K562 treated with DMSO at 1 percent for 48 hours (cell line): Measurements from ENCODE around the gene ZNF304. TPM values are rescaled to one million over a fixed set of nuclear protein-coding genes. Genes with fewer than 3 reads are reported as not detected.

Source experiments
- total RNA-seq: library from RNA; unstranded; fragments of 300-600 nt; gene quantifications from 2 replicates; pipeline ENCODE4 v1.2.3, GENCODE V29; 2022; ENCODE audit warnings: low replicate concordance; ENCODE audit errors: extremely low read depth

Gene ZNF304
- not detected in 2 replicates for total RNA-seq

DNA sequence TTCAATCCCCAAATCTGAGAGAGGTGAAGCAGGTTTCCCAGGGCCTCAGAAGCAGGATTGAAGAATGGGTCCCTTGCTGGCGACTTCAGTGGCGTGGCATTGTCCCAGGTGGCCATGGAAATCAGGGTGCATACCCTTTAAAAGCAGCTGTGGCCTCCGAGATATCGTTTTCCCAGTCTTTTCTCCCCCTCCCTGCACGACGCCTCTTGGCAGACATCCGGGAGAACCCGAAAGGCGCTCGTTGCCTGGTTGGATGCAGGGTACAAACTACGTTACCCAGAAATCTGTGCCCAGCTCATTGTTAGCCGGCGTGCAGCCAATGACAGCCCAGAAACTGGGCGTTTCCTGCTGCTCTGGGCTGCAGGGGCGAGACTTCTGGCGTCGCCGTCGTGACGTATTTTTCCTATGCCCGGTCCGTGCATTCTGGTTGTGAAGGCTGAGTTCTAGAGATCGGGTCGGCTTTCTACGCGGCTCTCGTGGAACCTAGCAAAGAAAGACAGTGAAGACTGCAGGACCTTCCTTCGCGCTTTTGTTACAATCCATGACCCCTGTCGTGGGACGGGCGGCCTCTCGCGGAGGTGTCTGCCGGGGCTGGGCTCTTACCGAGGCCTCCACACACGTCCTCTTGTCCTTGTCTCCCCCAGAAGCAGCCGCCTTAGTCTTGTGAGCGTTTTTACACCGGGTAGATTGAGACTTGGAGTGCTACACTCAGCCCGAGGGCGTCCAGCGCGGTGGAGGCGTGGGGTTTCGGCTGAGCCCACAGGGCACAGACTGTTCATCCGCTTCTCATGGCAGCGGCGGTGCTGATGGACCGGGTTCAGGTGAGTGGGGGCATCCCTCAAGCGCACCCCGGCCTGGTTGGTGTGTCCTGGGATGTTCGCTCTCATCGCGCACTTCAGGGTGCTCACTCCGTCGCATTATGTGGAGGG lies at the start of gene ZNF304:
Gene ZNF304 (plus strand): TSS at position 395 of the 929 bp plus-strand sequence. CDS start 394 bp downstream, at position 789.

DNA sequence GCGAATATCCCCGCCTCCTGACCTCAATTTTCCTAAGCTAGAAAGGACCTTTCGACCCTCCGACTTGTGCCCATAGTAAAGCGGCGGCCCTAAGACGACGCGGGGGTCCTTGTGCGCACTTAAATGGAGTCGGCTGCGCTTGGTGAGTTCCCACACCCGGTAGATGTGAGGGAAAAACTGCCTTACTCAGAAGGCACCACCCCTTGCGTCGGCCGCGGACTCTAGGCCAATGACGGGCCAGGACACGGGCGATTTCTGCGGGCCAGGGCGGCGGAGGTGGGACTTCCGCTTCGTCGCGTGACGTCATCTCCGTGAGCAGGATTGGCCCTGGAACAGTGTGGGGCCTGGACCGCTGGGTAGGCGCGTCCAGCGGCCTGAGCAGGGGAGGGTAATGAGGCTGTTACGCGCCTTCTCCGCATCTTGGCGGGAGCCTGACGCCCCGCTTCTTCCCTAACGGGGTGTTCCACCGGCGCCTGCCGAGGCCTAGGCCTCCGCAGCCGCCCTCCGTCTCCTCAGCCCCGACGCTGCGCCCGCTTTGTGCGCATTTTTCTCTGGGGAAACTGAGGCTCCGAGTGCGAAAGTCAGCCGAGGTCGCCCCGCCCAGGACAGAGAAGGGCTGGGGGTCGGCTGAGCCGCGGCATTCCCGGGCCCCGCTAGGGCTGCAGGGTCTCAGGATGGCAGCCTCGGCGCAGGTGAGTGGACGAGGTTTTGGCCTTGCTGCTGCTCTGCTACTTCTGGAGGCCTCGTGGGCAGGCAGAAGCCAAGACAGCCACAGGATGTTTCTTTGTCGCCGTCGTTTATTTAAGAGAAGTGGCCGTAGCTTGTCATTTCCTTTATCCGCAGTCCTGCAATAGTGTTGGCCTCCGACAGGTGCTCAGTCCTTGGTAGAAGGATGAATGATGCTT lies 30.6 kb upstream of the ZNF304 start, which contains the start of gene ZNF543:
Gene ZNF543 (plus strand): TSS at position 293 of the 905 bp plus-strand sequence. CDS start 382 bp downstream, at position 675.

DNA sequence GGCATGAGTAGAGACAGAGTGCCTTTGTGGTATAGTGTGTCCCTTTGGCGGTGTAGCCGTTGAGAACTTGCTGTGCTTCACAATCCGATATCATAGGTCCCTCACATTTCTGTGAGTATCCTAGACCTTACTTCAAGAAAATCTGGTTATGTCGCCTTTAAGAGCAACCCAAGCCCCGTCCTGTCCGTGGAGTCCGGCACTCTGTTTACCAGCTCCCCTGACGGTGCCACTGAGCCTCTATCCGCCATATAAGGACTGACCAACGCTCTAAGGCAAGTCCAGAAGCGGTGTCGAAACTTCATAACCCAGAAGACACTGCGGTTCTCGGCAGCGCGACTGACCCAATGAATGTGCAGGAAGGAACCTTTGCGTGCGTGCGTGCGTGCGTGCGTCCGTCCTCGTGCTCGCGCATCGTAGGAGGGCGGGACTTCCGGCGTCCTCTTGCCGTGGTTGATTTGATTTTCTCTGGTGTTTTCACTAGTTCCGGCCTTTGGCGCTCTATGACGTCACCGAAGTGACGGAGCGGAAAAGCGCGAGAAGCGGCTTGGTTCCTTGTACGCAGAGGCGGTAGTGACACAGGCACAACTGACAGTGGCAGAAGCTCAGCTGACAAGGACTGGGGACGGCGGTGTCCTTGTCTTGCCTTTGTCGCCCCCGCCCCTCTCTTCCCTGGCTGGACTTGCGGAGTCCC lies 12.1 kb downstream of the ZNF304 start, which contains the start of the genes TRAPPC2B and ZNF547:
Gene TRAPPC2B (plus strand): TSS at position 555 of the 691 bp plus-strand sequence. CDS start 1,283 bp downstream, outside the sequence.
Gene ZNF547 (plus strand): TSS at position 555 of the 691 bp plus-strand sequence. CDS start 5,005 bp downstream, outside the sequence.

DNA sequence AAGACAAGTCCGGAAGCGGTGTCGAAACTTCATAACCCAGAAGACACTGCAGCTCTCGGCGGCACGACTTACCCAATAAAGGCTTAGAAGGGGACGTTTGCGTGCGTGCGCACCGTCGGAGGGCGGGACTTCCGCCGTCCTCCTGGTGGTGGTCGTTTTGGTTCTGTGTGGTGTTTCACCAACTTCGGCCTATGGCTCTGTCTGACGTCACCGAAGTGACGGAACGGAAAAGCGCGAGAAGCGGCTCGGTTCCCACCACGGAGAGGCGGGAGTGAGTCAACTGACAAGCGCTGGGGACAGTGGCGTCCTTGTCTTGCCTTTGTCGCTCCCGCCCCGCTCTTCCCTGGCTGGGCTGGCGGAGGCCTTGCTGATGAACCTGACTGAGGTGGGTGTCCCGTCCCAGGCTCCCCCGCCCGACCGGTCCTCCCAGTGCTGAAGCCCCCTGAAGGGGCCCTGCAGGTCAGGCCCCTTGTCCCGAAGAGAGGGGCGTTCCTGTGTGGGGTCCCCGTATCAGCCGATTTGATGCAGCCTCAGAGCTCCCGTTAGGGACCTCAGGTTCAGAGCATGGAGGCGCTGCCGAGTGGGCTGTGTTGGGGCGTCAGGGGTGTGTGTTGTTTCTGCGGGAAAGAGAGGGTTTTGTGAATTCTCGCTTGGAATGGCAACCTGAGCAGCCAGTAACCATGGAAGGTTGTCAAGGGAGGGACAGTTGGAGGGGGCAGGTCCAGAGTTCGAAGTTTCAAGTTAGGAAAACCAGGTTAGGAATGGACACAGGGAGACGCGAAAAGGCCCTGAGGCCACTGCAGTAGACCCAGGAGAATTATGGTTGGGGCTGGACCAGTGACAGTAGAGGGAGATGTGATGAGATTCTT lies 38.9 kb downstream of the ZNF304 start, which contains the start of gene ZNF548:
Gene ZNF548 (plus strand): TSS at position 125 of the 869 bp plus-strand sequence. CDS start 246 bp downstream, at position 371.

Other genes with a start within 250 kb of the ZNF304 start
- not detected in 2 replicates for gene USP29, start 231.3 kb upstream of the ZNF304 start, total RNA-seq
- gene ZIM3, start 206.1 kb upstream of the ZNF304 start, total RNA-seq, result not detected in 2 replicates
- not detected in 2 replicates for gene DUXA, start 183.8 kb upstream of the ZNF304 start, total RNA-seq
- gene ZNF264, start 159.8 kb upstream of the ZNF304 start, total RNA-seq, result not detected in 2 replicates
- not detected in 2 replicates for gene AURKC, start 120.2 kb upstream of the ZNF304 start, total RNA-seq
- not detected in 2 replicates for gene ZNF805, start 110.6 kb upstream of the ZNF304 start, total RNA-seq
- gene ZNF460, start 70.8 kb upstream of the ZNF304 start, total RNA-seq, result not detected in 2 replicates
- not detected in 2 replicates for gene ZNF543, start 30.8 kb upstream of the ZNF304 start, total RNA-seq
- not detected in 2 replicates for gene TRAPPC2B, start 12.3 kb downstream of the ZNF304 start, total RNA-seq
- not detected in 2 replicates for gene ZNF547, start 12.3 kb downstream of the ZNF304 start, total RNA-seq
- gene ZNF548, start 38.6 kb downstream of the ZNF304 start, total RNA-seq, result not detected in 2 replicates
- not detected in 2 replicates for gene ZNF17, start 59.9 kb downstream of the ZNF304 start, total RNA-seq
- gene ZNF749, start 84.1 kb downstream of the ZNF304 start, total RNA-seq, result not detected in 2 replicates
- gene VN1R1, start 105.9 kb downstream of the ZNF304 start, total RNA-seq, result not detected in 2 replicates
- gene ZNF772, start 126.3 kb downstream of the ZNF304 start, total RNA-seq, result not detected in 2 replicates
- gene ZNF419, start 136.5 kb downstream of the ZNF304 start, total RNA-seq, result not detected in 2 replicates
- gene ZNF773, start 148.7 kb downstream of the ZNF304 start, total RNA-seq, result not detected in 2 replicates
- gene ZNF549, start 176.1 kb downstream of the ZNF304 start, total RNA-seq, result not detected in 2 replicates
- gene ZNF550, start 208.6 kb downstream of the ZNF304 start, total RNA-seq, result not detected in 2 replicates
- not detected in 2 replicates for gene ZNF416, start 227.6 kb downstream of the ZNF304 start, total RNA-seq
- not detected in 2 replicates for gene ZIK1, start 232.9 kb downstream of the ZNF304 start, total RNA-seq
- not detected in 2 replicates for gene ZNF530, start 248.6 kb downstream of the ZNF304 start, total RNA-seq